GM12872 (cell line): ENCODE results near the gene MEGF6.
A peak's percentile ranks its signal among the peaks of the same experiment; 100 is the strongest.

ENCODE experiments used
- TF ChIP-seq, protein P1 (sequence below): IDR thresholded peaks from 3 replicates; pipeline ENCODE4 v1.5.1; 2011; ENCODE audit warnings: low read depth, mild to moderate bottlenecking, low read length, moderate library complexity; ENCODE audit not compliant: insufficient read depth

The MEGF6 gene

DNA sequence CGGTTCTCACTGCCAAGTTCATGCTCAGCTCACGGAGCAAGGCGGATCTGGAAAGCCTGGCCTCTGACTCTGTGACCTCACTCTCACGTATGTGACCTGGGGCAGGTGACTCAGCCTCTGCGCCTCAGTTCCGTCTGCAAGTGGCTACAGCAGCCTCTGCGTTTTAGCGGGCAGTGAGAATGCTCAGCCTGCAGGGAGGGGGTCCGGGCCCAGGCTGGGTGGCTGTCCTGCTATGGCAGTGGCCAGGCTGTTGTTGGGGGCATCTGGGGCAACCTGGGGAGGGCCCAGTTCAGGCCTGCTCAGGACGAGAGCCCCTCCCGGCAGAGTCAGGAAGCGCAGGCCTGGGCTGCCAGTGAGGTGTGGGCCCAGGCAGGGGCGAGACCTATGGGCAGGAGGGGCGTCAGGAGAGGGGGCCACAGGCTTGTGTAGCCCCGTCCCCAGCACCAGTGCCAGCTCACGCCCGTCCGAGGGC is 128.9 kb downstream of the MEGF6 start:
- TF ChIP-seq, protein P1, sequence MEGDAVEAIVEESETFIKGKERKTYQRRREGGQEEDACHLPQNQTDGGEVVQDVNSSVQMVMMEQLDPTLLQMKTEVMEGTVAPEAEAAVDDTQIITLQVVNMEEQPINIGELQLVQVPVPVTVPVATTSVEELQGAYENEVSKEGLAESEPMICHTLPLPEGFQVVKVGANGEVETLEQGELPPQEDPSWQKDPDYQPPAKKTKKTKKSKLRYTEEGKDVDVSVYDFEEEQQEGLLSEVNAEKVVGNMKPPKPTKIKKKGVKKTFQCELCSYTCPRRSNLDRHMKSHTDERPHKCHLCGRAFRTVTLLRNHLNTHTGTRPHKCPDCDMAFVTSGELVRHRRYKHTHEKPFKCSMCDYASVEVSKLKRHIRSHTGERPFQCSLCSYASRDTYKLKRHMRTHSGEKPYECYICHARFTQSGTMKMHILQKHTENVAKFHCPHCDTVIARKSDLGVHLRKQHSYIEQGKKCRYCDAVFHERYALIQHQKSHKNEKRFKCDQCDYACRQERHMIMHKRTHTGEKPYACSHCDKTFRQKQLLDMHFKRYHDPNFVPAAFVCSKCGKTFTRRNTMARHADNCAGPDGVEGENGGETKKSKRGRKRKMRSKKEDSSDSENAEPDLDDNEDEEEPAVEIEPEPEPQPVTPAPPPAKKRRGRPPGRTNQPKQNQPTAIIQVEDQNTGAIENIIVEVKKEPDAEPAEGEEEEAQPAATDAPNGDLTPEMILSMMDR, result peak; percentile 50; the same call in 2 of the 3 replicates

- TF ChIP-seq, protein P1, result no peak
Measured at GRCh38 chr1:3481836-3482375, 129.4 kb downstream of the MEGF6 start.

- TF ChIP-seq, protein P1, result no peak
Measured at GRCh38 chr1:3481046-3481445, 130.3 kb downstream of the MEGF6 start.

DNA sequence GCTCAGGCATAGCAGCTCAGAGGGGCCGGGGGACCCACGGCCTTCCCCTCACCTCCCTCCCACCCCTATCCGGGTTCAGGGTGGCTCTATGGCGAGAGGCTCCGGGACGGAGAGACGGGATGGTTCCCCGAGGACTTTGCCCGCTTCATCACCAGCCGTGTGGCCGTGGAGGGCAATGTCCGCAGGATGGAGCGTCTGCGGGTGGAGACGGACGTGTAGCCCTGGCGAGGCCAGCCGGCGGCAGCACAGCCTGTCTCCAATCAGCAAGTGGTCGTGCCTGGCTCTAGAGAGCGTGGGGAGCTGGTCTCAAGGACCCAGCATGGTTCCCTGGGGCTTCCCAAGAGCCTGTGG is 131.0 kb downstream of the MEGF6 start:
- TF ChIP-seq, protein P1, result no peak

DNA sequence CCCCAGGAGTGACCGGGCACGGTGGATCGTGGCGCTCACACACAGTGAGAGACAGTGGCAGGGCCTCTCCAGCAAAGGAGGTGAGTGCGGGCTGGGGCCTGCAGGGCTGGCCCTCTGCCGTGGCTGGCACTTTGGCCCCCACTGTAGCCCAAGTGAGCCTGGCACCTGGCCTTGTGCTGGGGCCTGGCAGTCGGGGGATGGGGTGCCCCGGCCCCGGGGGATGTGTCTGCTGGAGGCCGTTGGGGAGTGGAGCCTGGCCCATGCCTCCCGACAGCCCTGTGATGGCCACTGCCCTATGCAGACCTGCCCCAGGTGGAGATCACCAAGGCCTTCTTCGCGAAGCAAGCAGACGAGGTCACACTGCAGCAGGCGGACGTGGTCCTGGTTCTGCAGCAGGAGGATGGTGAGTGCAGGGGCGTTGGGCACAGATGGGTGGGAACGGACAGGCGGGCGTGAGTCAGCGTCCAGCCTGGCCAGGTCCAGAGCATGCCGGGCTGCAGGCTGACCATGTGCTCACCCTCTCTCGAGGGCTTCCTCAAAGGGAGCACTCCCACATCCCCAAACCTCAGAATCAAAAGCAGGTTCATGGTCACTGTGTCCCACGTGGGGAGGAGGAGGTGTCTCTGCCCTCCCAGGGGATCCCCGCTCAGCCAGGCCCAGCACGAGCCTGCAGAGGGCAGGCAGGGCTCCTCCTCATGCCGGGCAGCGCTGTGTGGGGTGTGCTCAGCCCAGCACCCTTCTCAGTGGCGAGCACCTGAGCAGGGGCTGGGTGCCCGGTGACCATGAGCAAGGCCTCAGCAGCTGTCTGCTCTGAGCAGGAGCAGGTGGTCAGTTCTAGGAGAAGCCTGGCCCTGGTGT is 131.6 kb downstream of the MEGF6 start:
- TF ChIP-seq, protein P1, result no peak

GRCh38 chr1:3478187-3478586 is 133.1 kb downstream of the MEGF6 start:
- TF ChIP-seq, protein P1, result no peak

DNA sequence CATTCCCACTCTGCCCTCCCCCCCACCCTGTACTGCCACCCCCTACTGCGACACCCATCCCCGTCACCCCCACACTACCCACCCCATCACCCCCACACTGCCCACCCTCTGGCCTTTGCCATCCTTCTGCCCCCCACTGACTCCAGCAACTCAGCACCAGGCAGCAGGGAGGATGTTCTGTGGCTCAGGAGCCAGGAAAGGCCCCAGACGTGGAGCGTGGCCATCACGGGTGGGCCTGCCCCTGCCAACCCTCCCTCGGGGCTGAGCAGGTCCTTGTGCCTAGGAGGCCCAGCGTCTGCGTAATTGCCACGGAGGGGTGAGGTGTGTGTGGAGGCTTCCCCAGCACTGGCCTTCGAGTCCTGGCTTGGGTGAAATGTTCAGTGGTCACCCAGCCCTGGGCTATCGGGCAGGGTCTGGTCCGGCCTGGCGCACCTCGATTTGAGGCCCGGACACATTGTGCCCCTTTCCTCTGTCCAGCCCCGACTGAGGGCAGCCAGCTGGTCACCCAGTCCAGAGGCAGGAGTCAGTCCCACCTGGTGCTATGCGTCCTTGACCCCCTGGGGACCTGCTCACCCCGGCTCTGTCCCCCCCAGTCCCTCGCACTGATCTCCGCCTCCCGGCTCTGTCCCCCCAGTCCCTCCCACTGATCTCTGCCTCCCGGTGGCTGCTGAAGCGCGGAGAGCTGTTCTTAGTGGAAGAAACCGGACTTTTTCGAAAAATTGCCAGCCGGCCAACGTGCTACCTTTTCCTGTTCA is 133.9 kb downstream of the MEGF6 start:
- TF ChIP-seq, protein P1, result no peak
